Activated CD4-positive, alpha-beta T cell treated with anti-CD3 and anti-CD28 coated beads, Interleukin-2, amount 50 U/mL, for 16 hours (primary cell): ENCODE data around the gene COX6B2.
"Not testable (repeated sequence)": the region's sequence is repeated elsewhere in the genome, so short reads cannot be mapped to it uniquely, and the experiment has no call there.

Experiments
- DNase-seq: peaks from one replicate; pipeline ENCODE4 v3.0.0-alpha.2; 2020

The COX6B2 gene

GRCh38 chr19:55341595-55342531, 12.7 kb downstream of the COX6B2 start:
- no peak for DNase-seq

- peak; percentile 63 for DNase-seq
Measured at GRCh38 chr19:55341171-55341588, 13.3 kb downstream of the COX6B2 start.

- no peak for DNase-seq
Measured at GRCh38 chr19:55340784-55341147, 13.8 kb downstream of the COX6B2 start.

- no peak for DNase-seq
Measured at GRCh38 chr19:55339889-55340783, 14.4 kb downstream of the COX6B2 start.

- peak; percentile 100 for DNase-seq
Measured at GRCh38 chr19:55339105-55339888, 15.2 kb downstream of the COX6B2 start, which contains the start of gene KMT5C. Gene KMT5C (plus strand): TSS chr19:55339876. CDS start chr19:55341937, 2,061 bp downstream.

GRCh38 chr19:55336101-55336500, 18.4 kb downstream of the COX6B2 start:
- no peak for DNase-seq

GRCh38 chr19:55333870-55334269, 20.6 kb downstream of the COX6B2 start:
- no peak for DNase-seq

- not testable (repeated sequence) for DNase-seq
Measured at GRCh38 chr19:55329791-55330190, 24.7 kb downstream of the COX6B2 start.

GRCh38 chr19:55328774-55329318, 25.7 kb downstream of the COX6B2 start:
- not testable (repeated sequence) for DNase-seq

GRCh38 chr19:55325172-55325571, 29.3 kb downstream of the COX6B2 start, which contains the start of gene TMEM150B:
Gene TMEM150B (minus strand): TSS chr19:55325341. CDS start chr19:55321036, 4,305 bp downstream.
- DNase-seq = no peak

- no peak for DNase-seq
Measured at GRCh38 chr19:55324662-55325061, 29.9 kb downstream of the COX6B2 start.

- no peak for DNase-seq
Measured at GRCh38 chr19:55322204-55322885, 32.2 kb downstream of the COX6B2 start.

- DNase-seq = no peak
Measured at GRCh38 chr19:55321466-55322137, 32.9 kb downstream of the COX6B2 start.

GRCh38 chr19:55320844-55321419, 33.6 kb downstream of the COX6B2 start:
- no peak for DNase-seq

- no peak for DNase-seq
Measured at GRCh38 chr19:55319785-55320184, 34.7 kb downstream of the COX6B2 start.

- DNase-seq = no peak
Measured at GRCh38 chr19:55316646-55317045, 37.9 kb downstream of the COX6B2 start.

- DNase-seq = no peak
Measured at GRCh38 chr19:55315956-55316525, 38.5 kb downstream of the COX6B2 start.

GRCh38 chr19:55314396-55314795, 40.1 kb downstream of the COX6B2 start:
- DNase-seq = no peak

- DNase-seq = no peak
Measured at GRCh38 chr19:55312621-55313512, 41.7 kb downstream of the COX6B2 start.
